HG03095 (cell line): ENCODE data around the gene CYTH3.
"Not testable (repeated sequence)": the region's sequence is repeated elsewhere in the genome, so short reads cannot be mapped to it uniquely, and the experiment has no call there.

ENCODE experiments used
- ATAC-seq: cut with Tn5 transposase; IDR thresholded peaks from one replicate; pipeline ENCODE4 v1.9.1; 2021; ENCODE audit warnings: moderate library complexity; ENCODE audit not compliant: unreplicated experiment

The CYTH3 gene

GRCh38 chr7:6272481-6273323, at the start of gene CYTH3:
CYTH3 (minus strand) TSS chr7:6272624; CDS start chr7:6272507, 117 bp downstream.
- ATAC-seq, result peak; percentile 82

GRCh38 chr7:6320791-6321190, 48.4 kb upstream of the CYTH3 start:
- no peak for ATAC-seq

GRCh38 chr7:6317797-6318438, 45.5 kb upstream of the CYTH3 start:
- ATAC-seq, result no peak

- no peak for ATAC-seq
Observed at GRCh38 chr7:6316226-6316625, 43.8 kb upstream of the CYTH3 start.

- ATAC-seq, result no peak
Observed at GRCh38 chr7:6315746-6316145, 43.3 kb upstream of the CYTH3 start.

- no peak for ATAC-seq
Observed at GRCh38 chr7:6310271-6310993, 38.0 kb upstream of the CYTH3 start.

- no peak for ATAC-seq
Observed at GRCh38 chr7:6307762-6308161, 35.3 kb upstream of the CYTH3 start.

- ATAC-seq, result no peak
Observed at GRCh38 chr7:6306471-6306870, 34.0 kb upstream of the CYTH3 start.

GRCh38 chr7:6305330-6305729, 32.9 kb upstream of the CYTH3 start:
- no peak for ATAC-seq

GRCh38 chr7:6301446-6301845, 29.0 kb upstream of the CYTH3 start:
- not testable (repeated sequence) for ATAC-seq

- no peak for ATAC-seq
Observed at GRCh38 chr7:6299774-6300173, 27.4 kb upstream of the CYTH3 start.

GRCh38 chr7:6294839-6295238, 22.4 kb upstream of the CYTH3 start:
- no peak for ATAC-seq

- no peak for ATAC-seq
Observed at GRCh38 chr7:6293202-6293601, 20.8 kb upstream of the CYTH3 start.

- ATAC-seq, result not testable (repeated sequence)
Observed at GRCh38 chr7:6291941-6292340, 19.5 kb upstream of the CYTH3 start.

- no peak for ATAC-seq
Observed at GRCh38 chr7:6291531-6291930, 19.1 kb upstream of the CYTH3 start.

GRCh38 chr7:6290319-6290741, 17.9 kb upstream of the CYTH3 start:
- ATAC-seq, result no peak

GRCh38 chr7:6288270-6288860, 15.9 kb upstream of the CYTH3 start:
- ATAC-seq, result no peak

- no peak for ATAC-seq
Observed at GRCh38 chr7:6286486-6286885, 14.1 kb upstream of the CYTH3 start.

- no peak for ATAC-seq
Observed at GRCh38 chr7:6284461-6285360, 12.3 kb upstream of the CYTH3 start.

- ATAC-seq, result no peak
Observed at GRCh38 chr7:6284055-6284400, 11.6 kb upstream of the CYTH3 start.
